Trophoblast cell (in vitro differentiated cells and primary cell): ENCODE data around the gene AIP.

ENCODE experiments used
- DNase-seq, 2 donors: peaks; one replicate each; pipeline ENCODE4 v3.0.0-alpha.2; 2016
- H2AFZ ChIP-seq: 2 replicates; pipeline ENCODE4 v1.6.1; 2013; ENCODE audit warnings: low read length, moderate library complexity, mild to moderate bottlenecking; ENCODE audit not compliant: insufficient read depth, poor library complexity
- H2AK5ac ChIP-seq: 2 replicates; pipeline ENCODE4 v1.6.1; 2013; ENCODE audit warnings: mild to moderate bottlenecking, low read length
- H2BK120ac ChIP-seq: 2 replicates; pipeline ENCODE4 v1.6.1; 2013; ENCODE audit warnings: low read length, mild to moderate bottlenecking, moderate library complexity; ENCODE audit not compliant: insufficient read depth, poor library complexity
- H2BK12ac ChIP-seq: 2 replicates; pipeline ENCODE4 v1.6.1; 2013; ENCODE audit warnings: mild to moderate bottlenecking, low read length, moderate library complexity
- H2BK5ac ChIP-seq: 2 replicates; pipeline ENCODE4 v1.6.1; 2013; ENCODE audit warnings: low read length, low read depth, moderate library complexity, mild to moderate bottlenecking; ENCODE audit not compliant: poor library complexity
- H3K14ac ChIP-seq: 2 replicates; pipeline ENCODE4 v1.6.1; 2013; ENCODE audit warnings: mild to moderate bottlenecking, low read length
- H3K18ac ChIP-seq: 2 replicates; pipeline ENCODE4 v1.6.1; 2013; ENCODE audit warnings: mild to moderate bottlenecking, low read length
- H3K23ac ChIP-seq: 2 replicates; pipeline ENCODE4 v1.6.1; 2013; ENCODE audit warnings: low read length
- H3K27ac ChIP-seq: 2 replicates; pipeline ENCODE4 v1.5.1; 2013; ENCODE audit warnings: low read depth, mild to moderate bottlenecking, inconsistent platforms, low read length, moderate library complexity
- H3K27me3 ChIP-seq: 2 replicates; pipeline ENCODE4 v1.6.1; 2013; ENCODE audit warnings: inconsistent platforms, mild to moderate bottlenecking, low read length, moderate library complexity; ENCODE audit not compliant: insufficient read depth
- H3K36me3 ChIP-seq, 2 experiments: 1 replicate in 1 of 2; 2 replicates in 1 of 2; pipeline ENCODE4 v1.6.1; 2013; ENCODE audit warnings: low read length in 2 of 2, mild to moderate bottlenecking in 2 of 2, moderate library complexity in 1 of 2; ENCODE audit not compliant: insufficient read depth in 2 of 2, control insufficient read depth in 1 of 2
- H3K4ac ChIP-seq: 2 replicates; pipeline ENCODE4 v1.6.1; 2013; ENCODE audit warnings: low read depth, mild to moderate bottlenecking, low read length, moderate library complexity
- H3K4me1 ChIP-seq, 2 experiments: 1 replicate in 1 of 2; 2 replicates in 1 of 2; pipeline ENCODE4 v1.6.1; 2013; ENCODE audit warnings: low read length in 2 of 2, mild to moderate bottlenecking in 2 of 2, moderate library complexity in 1 of 2; ENCODE audit not compliant: insufficient read depth in 2 of 2, control insufficient read depth in 1 of 2
- H3K4me2 ChIP-seq: 2 replicates; pipeline ENCODE4 v1.6.1; 2013; ENCODE audit warnings: inconsistent platforms, mild to moderate bottlenecking, low read length, moderate library complexity
- H3K4me3 ChIP-seq: 2 replicates; pipeline ENCODE4 v1.5.1; 2013; ENCODE audit warnings: mild to moderate bottlenecking, low read depth, low read length, inconsistent platforms
- H3K79me1 ChIP-seq: one replicate; pipeline ENCODE4 v1.6.1; 2013; ENCODE audit warnings: low read length
- H3K79me2 ChIP-seq: 2 replicates; pipeline ENCODE4 v1.6.1; 2013; ENCODE audit warnings: low read length, mild to moderate bottlenecking; ENCODE audit not compliant: control insufficient read depth, insufficient read depth, poor library complexity
- H3K9ac ChIP-seq: 2 replicates; pipeline ENCODE4 v1.6.1; 2013; ENCODE audit warnings: mild to moderate bottlenecking, low read length
- H3K9me3 ChIP-seq: 2 replicates; pipeline ENCODE4 v1.6.1; 2013; ENCODE audit warnings: low read depth, mild to moderate bottlenecking, control low read depth, inconsistent platforms, low read length; ENCODE audit not compliant: insufficient read depth
- H4K12ac ChIP-seq: 2 replicates; pipeline ENCODE4 v1.6.1; 2013; ENCODE audit warnings: low read depth, mild to moderate bottlenecking, low read length, moderate library complexity
- H4K8ac ChIP-seq: 2 replicates; pipeline ENCODE4 v1.6.1; 2013; ENCODE audit warnings: low read depth, mild to moderate bottlenecking, low read length, moderate library complexity
- H4K91ac ChIP-seq: one replicate; pipeline ENCODE4 v1.6.1; 2013; ENCODE audit warnings: low read depth, mild to moderate bottlenecking, low read length, moderate library complexity
- WGBS: extraction: QIAGEN DNeasy Blood & Tissue Kit; methylation state at CpG from one replicate; pipeline ENCODE4 v1.1.7; 2013; ENCODE audit warnings: missing lambda C conversion rate; ENCODE audit not compliant: insufficient read length, insufficient coverage; ENCODE audit errors: extremely low coverage; 5-methylcytosine and 5-hydroxymethylcytosine counted together

AIP gene

GRCh38 chr11:67506426-67507051, 23.7 kb downstream of the AIP start:
- peaks cover 20 to 22% of the 10 kb centered on the region in 2 experiments for H3K36me3 ChIP-seq
- H3K27me3 ChIP-seq, result no peaks in the 10 kb centered on the region
- H2AK5ac ChIP-seq, result peak overlapping the region; percentile 41
- H3K4me3 ChIP-seq, result no peak overlapping the region
- no peak overlapping the region for H3K27ac ChIP-seq
- H3K79me2 ChIP-seq, result peaks cover 17% of the 10 kb centered on the region
- H3K23ac ChIP-seq, result no peak overlapping the region
- H4K91ac ChIP-seq, result peak overlapping the region; percentile 2
- peak overlapping the region; percentile 30 for H3K18ac ChIP-seq
- peak overlapping the region; percentile 71 for H3K4ac ChIP-seq
- no peaks in the 10 kb centered on the region for H3K9me3 ChIP-seq
- H2BK120ac ChIP-seq, result no peak overlapping the region
- H2BK5ac ChIP-seq, result peak overlapping the region; percentile 16
- no peak overlapping the region for H4K12ac ChIP-seq
- H3K4me1 ChIP-seq, result peaks cover 23 to 36% of the 10 kb centered on the region in 2 experiments
- DNase-seq, result no peak
- H4K8ac ChIP-seq, result peak overlapping the region; percentile 8
- H3K9ac ChIP-seq, result no peak overlapping the region
- H3K79me1 ChIP-seq, result peaks cover 24% of the 10 kb centered on the region
- H3K4me2 ChIP-seq, result no peak overlapping the region
- no peak overlapping the region for H3K14ac ChIP-seq
- H2AFZ ChIP-seq, result no peak overlapping the region
- H2BK12ac ChIP-seq, result no peak overlapping the region
- WGBS, result no CpG with 5 or more reads among the region's 16 CpGs

- Histone ChIP-seq H3K4me1 (peaks cover 23 to 36% of the 10 kb centered on the region in 2 experiments), H3K23ac (no peak overlapping the region), H3K4ac (peak overlapping the region; percentile 35), H3K14ac (peak overlapping the region; percentile 86), H3K36me3 (peaks cover 12 to 14% of the 10 kb centered on the region in 2 experiments), H3K79me2 (peaks cover 17% of the 10 kb centered on the region), H4K12ac (peak overlapping the region; percentile 65), H2AK5ac (peak overlapping the region; percentile 40), H3K18ac (peak overlapping the region; percentile 61), H3K27me3 (no peaks in the 10 kb centered on the region), H4K8ac (peak overlapping the region; percentile 91), H2AFZ (peak overlapping the region; percentile 86), H3K4me3 (peak overlapping the region; percentile 73), H3K9ac (peak overlapping the region; percentile 11), H2BK120ac (no peak overlapping the region), H3K9me3 (no peaks in the 10 kb centered on the region), H2BK5ac (no peak overlapping the region), H3K79me1 (peaks cover 24% of the 10 kb centered on the region), H4K91ac (peak overlapping the region; percentile 90), H3K4me2 (peak overlapping the region; percentile 63), H3K27ac (peak overlapping the region; percentile 68), H2BK12ac (peak overlapping the region; percentile 26)
- no CpG with 5 or more reads among the region's 33 CpGs for WGBS
- peak in 1 of 2 donors; percentile 81 for DNase-seq
Observed at GRCh38 chr11:67507242-67507863, 24.5 kb downstream of the AIP start.

- Histone ChIP-seq H2BK5ac (peak within 1 kb of the TSS; percentile 98), H3K4ac (peak within 1 kb of the TSS; percentile 88), H4K91ac (peak within 1 kb of the TSS; percentile 99), H3K36me3 (peaks cover 8 to 11% of the 10 kb centered on the region in 2 experiments), H2BK120ac (peak within 1 kb of the TSS; percentile 94), H3K79me1 (peaks cover 24% of the 10 kb centered on the region), H3K79me2 (peaks cover 17% of the 10 kb centered on the region), H3K9ac (peak within 1 kb of the TSS; percentile 81), H2AFZ (peak within 1 kb of the TSS; percentile 100), H2AK5ac (peak within 1 kb of the TSS; percentile 88), H3K9me3 (no peaks in the 10 kb centered on the region), H4K12ac (peak within 1 kb of the TSS; percentile 99), H3K14ac (peak within 1 kb of the TSS; percentile 93), H3K4me3 (peak within 1 kb of the TSS; percentile 90), H3K23ac (no peak within 1 kb of the TSS), H4K8ac (peak within 1 kb of the TSS; percentile 100), H3K4me2 (peak within 1 kb of the TSS; percentile 83), H3K4me1 (peaks cover 23 to 36% of the 10 kb centered on the region in 2 experiments), H3K27me3 (no peaks in the 10 kb centered on the region), H3K27ac (peak within 1 kb of the TSS; percentile 91), H3K18ac (peak within 1 kb of the TSS; percentile 99), H2BK12ac (peak within 1 kb of the TSS; percentile 77)
- peak; percentile 100 for DNase-seq
- no CpG with 5 or more reads among the region's 57 CpGs for WGBS
Observed at GRCh38 chr11:67507864-67508485, 25.1 kb downstream of the AIP start, which contains the start of gene CDK2AP2. Gene CDK2AP2 (minus strand): TSS chr11:67508162. CDS start chr11:67508082, 80 bp downstream.

GRCh38 chr11:67508486-67509121, 25.8 kb downstream of the AIP start:
- peak overlapping the region; percentile 93 for H3K14ac ChIP-seq
- DNase-seq, result peak; percentile 96 to 100
- peak overlapping the region; percentile 88 for H3K4ac ChIP-seq
- H2AK5ac ChIP-seq, result peak overlapping the region; percentile 88
- H4K12ac ChIP-seq, result peak overlapping the region; percentile 99
- no peaks in the 10 kb centered on the region for H3K9me3 ChIP-seq
- H3K4me2 ChIP-seq, result peak overlapping the region; percentile 83
- peak overlapping the region; percentile 99 for H3K18ac ChIP-seq
- peak overlapping the region; percentile 99 for H4K91ac ChIP-seq
- peak overlapping the region; percentile 77 for H2BK12ac ChIP-seq
- peaks cover 24% of the 10 kb centered on the region for H3K79me1 ChIP-seq
- peak overlapping the region; percentile 94 for H2BK120ac ChIP-seq
- no peaks in the 10 kb centered on the region for H3K27me3 ChIP-seq
- peak overlapping the region; percentile 91 for H3K27ac ChIP-seq
- H3K36me3 ChIP-seq, result peaks cover 5 to 8% of the 10 kb centered on the region in 2 experiments
- peak overlapping the region; percentile 81 for H3K9ac ChIP-seq
- H2BK5ac ChIP-seq, result peak overlapping the region; percentile 98
- H3K79me2 ChIP-seq, result peaks cover 15% of the 10 kb centered on the region
- H3K4me3 ChIP-seq, result peak overlapping the region; percentile 90
- peak overlapping the region; percentile 100 for H2AFZ ChIP-seq
- no peak overlapping the region for H3K23ac ChIP-seq
- peaks cover 20 to 30% of the 10 kb centered on the region in 2 experiments for H3K4me1 ChIP-seq
- peak overlapping the region; percentile 100 for H4K8ac ChIP-seq
- WGBS, result no CpG with 5 or more reads among the region's 57 CpGs
